GM18508 (cell line): ENCODE results near the gene DNAL4.
"Not testable (repeated sequence)": the region's sequence is repeated elsewhere in the genome, so short reads cannot be mapped to it uniquely, and the experiment has no call there.

Source experiments
- ATAC-seq: cut with Tn5 transposase; IDR thresholded peaks from one replicate; pipeline ENCODE4 v1.9.1; 2021; ENCODE audit warnings: moderate number of reproducible peaks; ENCODE audit not compliant: insufficient read depth, unreplicated experiment

DNAL4 gene

DNA sequence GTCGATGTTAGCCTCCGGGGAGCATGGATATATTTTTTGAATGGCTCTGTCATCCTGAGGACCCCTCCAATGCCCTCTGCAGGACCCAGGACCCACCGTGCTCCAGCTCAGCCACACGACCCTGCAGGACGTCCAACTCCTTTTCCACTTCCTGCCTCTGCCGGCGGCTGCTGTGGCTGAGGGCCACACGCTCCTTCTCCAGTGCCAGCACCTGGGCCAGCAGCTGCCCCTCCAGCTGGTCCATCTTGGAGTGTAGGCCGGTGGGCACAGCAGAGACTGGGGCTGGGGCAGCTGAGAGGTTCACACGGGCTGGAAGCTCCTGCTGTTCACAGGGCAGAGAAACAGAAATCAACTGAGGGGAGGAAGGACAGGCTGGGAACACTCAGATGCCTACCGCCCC is 34.2 kb upstream of the DNAL4 start:
- no peak for ATAC-seq

DNA sequence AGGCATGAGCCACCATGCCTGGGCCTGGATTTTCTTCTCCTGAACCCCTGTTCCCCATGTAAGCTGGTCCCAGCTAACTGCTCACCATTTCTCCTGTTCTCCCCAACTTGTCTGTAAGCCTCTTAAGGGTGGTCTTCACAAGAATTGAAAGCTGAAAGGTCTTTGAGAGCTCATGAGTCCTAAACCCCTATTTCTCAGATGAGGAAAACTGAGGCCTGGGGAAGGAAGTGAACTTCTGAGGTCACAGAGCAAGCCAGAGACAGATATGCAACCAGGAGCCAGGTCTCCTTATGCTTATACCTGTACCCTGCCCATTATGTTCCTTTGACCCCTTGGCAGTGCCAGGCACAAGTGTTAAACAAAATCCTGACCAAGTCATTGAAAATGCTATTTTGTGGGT is 33.6 kb upstream of the DNAL4 start:
- no peak for ATAC-seq

DNA sequence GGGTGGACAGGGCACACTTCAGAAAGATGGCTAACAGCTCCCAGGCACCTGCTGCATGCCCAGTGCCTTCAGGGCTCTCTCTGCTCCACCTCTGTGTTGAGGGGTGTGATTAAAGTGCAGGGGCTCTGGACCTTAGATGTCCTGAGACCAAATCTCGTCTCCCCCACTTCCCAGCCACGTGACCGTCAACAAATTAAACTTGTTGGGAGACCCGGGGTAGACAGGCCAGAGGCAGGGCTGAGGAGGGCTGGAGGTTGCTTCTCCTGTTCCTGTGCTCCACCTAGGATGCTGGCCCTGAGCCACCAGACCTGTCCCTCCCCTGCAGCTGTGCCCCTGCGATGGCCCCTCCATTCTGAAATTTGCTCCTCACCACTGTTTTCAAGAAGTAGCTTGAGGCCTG is 32.9 kb upstream of the DNAL4 start:
- no peak for ATAC-seq

DNA sequence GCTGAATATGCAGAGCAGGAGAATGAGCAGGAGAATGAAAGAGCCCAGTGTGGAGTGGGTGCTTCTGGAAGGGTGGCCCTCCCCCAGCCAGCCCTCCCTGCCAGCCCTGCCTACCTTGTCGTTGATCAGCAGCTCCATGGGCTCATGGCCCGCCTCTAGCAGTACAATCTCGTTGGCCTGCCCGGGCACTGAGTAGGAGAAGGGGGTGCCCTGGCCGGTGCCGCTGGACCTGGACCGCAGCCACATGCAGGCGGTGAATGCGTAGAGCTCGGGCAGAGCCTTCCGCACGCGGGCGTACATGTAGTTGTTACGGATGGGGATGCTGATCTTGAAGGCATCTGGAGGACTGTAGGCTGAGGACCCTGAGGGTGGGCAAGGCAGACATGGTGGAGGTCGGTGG is 32.4 kb upstream of the DNAL4 start:
- no peak for ATAC-seq

DNA sequence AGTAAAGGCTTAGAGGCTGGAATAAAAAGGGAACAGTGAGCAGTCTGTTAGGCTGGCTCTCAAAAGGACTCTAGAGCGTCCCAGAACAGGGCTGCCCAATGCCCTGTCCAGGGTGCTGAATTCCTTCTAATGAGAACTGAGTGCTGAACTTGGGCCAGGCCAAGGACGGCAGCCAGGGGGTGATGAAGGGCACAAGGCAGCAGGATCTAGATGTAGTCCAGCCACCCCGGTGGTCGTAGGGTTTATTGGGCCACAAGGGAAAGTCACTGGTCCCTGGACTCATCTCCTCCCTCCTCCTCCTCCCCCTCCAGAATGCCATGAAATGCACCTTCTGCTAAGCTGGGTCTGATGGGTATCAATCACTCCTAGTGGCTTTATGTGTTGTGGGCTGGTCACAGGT is 30.6 kb upstream of the DNAL4 start:
- no peak for ATAC-seq

DNA sequence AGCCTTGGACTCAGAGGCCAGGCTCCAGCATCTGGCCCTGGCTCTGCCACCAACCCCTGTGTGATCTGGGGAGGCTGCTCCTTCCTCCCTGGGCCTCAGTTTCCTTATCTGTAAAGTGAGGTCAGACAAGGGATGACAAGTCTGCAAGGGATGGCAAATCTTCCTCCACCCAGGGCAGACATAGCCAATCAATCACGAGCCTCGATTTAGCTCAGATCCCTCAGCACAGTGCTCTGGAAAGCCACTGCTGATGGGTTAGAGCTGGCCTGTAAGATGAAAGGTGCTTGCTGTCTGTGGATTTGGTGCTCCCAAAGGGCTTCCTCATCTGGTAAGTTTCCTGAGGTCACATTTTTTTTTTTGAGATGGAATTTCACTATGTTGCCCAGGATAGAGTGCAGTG is 29.7 kb upstream of the DNAL4 start:
- ATAC-seq: no peak

DNA sequence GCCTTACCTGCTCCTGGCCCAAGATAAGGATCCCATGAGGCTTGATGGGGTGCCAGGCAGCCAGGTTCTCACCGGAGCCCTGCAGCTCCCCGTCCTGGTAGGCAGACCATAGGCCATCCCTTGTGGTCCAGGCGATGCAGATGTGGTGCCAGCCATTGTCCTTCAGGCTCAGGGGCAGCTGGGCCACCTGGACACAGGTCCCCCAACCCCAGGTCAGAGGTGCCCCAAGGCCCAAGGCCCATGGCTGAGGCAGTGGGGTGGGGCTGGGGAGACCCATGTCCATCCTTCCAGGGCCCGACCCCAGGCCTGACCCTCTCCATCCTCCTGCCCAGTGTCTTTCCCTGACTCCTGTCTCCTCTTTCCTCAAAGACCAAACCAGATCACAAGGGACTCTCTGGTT is 29.1 kb upstream of the DNAL4 start:
- no peak for ATAC-seq

DNA sequence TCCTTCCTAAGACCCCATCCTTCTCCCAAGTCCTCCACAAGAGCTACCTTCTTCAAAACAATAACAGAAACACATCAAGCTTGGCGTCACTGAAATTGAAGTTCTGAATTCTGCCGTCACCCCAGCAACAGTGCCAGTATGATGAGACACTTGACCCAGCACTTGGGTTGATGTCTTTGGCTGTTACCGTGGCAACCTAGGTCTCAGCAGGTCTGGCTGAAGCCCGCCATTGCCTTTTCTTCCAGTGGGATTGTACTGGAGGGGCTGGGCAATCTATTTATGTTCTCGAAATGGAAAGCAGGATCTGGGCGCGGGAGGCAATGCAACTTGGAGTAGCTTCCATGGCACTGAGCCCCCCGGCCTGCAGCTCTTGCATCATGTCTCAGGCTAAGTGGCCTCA is 26.1 kb upstream of the DNAL4 start:
- ATAC-seq: no peak

DNA sequence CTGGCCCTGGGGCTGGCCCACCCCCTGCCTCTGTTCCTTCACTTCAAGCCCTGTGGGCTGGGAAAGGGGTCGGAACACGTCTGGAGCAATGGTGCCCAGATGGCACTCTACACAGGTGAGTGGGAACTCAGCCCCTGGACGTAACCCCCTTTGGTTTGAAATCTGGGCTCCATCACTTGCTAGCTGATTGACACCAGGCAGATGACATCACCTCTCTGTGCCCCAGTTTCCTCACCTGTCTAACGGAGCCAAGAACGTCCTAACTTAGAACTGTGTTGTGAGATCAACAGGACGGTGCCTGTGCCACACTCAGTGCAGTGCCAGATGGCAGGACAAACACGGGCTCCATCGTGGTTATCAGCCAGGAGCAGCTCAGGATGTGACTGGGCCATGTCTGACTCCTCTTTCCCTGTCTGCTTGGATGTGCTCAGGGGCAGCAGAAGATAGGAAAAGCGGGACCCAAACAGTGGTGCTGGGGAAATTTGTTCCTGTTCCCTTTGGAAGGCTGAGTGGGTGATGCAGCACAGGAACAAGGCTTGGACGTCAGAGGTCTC is 25.5 kb upstream of the DNAL4 start:
- ATAC-seq: no peak

DNA sequence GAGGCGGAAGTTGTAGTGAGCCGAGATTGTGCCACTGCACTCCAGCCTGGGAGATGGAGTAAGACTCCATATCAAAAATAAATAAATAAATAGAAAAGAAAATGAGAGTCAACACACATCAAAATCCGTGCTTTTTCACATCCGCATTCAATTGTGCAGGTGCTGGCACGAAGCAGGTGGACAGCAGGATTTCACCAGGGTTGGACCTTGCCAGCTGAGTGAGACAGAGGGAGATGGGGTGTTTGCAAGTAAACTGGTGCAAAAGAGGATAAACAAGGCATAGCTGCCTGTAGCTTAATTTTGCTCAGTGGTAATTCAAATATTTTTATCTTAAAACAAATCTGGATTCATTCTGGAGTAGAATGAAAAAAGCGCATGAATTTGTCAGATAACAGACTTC is 23.3 kb upstream of the DNAL4 start:
- no peak for ATAC-seq

DNA sequence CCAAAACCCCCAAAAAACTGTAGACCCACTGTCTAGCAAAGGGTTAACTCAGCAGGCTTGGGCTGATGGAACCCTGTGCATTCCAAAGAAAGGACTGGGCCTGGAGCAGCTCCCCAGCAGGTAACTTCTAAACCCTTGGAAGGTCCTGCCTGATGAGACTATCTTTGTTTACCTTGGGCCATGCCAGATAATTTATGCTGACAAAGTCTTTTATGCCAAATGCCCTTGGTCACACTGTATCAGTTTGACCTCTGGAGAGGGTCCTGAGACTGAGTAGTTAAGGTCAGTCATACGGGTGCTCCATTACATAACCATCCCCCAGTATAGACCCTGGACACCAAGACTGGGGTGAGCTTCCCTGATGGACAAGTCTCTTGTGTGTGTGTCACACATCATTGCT is 21.9 kb upstream of the DNAL4 start:
- no peak for ATAC-seq

DNA sequence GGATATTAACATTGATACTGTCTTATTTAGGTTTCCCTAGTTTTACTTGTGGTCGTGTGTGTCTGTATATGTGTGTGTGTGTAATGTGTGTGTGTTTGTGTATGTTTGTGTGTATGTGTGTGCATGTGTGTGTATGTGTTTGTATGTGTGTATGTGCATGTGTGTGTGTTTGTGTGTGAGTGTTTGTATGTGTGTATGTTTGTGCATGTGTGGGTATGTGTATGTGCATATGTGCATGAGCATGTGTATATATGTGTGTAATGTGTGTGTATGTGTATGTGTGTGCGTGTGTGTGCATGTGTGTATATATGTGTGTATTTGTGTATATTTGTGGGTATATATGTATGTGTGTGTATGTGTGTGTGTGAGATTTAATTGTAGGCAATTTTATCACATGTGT is 17.3 kb upstream of the DNAL4 start:
- ATAC-seq: no peak

DNA sequence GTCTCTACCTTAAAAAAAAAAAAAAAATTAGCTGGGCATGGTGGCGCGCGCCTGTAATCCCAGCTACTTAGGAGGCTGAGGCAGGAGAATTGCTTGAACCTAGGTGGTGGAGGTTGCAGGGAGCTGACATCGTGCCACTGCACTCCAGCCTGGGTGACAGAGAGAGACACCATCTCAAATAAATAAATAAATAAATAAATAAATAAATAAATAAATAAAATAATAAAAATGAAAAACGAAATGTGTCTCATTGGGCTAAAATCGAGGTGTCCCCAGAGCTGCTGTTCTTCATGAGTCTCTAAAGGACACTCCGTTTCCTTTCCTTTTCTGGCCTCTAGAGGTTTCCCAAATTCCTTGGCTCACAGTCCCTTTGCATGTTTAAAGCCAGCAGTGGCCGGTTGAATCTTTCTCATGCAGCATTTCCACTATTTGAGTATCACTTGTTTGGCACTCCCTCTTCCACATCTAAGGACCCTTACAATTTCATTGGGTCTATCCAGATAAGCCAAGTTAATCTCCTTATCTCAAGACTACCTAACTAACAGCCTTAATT is 11.2 kb upstream of the DNAL4 start:
- ATAC-seq: not testable (repeated sequence)

DNA sequence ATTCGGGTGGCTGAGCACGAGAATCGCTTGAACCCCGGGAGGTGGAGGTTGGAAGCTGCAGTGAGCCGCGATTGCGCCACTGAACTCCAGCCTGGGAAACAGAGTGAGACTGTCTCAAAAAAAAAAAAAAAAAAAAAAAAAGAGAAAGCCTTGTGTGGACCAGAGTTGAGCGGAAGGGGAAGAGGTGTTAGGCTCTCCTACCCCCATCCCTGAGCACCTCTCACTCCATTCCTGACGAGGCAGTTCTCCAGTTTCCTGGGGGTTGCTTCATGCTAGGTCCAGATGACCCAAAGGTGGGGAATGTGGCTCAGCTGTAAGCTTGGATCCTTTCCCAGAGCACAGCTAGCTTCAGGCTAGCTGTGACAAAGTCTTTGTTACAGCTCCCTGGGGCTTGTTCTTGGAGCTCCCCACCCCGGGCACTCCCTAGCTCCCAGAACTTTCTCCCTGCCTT is 8.8 kb upstream of the DNAL4 start:
- ATAC-seq: no peak

DNA sequence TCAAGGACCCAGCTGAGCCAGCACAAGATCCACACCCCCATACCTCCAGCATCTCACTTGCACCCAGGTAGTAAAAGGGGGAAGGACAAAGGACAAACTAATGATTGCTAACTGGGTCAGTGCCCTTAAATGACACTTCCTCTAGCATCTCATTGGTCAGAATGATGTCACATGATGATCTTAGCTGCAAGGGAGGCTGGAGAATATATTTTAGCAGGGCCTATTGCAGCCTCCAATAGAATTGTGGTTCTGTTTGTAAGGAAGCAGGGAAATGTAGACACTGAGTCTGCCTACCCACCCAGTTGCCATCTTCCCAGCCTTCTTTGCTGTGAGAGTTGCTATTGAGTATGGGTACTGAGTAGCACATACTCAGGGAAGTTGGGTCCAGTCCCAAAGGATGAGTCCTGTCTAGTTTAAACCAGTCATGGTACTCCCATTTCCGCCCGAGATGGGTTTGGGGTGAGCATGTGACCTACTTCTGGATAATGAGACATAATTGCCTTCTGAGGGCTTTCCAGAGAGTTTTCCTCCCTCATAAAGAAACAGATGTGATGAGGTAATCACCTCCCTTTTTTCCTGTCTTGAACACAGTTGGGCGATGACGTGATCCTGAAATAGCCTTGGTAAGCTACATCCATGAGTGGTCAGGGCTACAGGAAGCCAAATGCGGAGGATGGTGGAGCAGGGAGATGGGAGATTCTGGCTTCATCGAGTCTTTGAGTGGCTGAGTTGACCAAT is 5.5 kb upstream of the DNAL4 start:
- no peak for ATAC-seq

DNA sequence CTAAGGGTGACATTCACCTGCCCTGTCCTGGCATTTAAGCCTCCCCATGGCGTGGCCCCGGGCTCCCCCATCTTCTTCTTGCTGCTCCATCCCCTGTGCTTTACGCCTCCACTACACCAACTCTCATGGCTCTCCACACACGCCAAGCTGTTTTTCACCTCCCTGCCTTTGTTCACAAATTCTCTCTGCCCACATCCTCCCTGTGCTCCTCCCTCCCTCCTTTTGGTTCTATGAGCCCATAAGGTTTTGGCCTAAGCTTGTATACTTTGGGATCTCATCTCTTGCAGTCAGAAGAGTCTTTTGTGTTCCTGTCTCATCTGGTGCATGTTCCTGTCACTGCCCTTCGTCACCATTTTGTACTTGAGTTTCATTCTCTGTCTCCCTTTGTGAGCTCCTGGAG is 4.6 kb upstream of the DNAL4 start:
- ATAC-seq: no peak

DNA sequence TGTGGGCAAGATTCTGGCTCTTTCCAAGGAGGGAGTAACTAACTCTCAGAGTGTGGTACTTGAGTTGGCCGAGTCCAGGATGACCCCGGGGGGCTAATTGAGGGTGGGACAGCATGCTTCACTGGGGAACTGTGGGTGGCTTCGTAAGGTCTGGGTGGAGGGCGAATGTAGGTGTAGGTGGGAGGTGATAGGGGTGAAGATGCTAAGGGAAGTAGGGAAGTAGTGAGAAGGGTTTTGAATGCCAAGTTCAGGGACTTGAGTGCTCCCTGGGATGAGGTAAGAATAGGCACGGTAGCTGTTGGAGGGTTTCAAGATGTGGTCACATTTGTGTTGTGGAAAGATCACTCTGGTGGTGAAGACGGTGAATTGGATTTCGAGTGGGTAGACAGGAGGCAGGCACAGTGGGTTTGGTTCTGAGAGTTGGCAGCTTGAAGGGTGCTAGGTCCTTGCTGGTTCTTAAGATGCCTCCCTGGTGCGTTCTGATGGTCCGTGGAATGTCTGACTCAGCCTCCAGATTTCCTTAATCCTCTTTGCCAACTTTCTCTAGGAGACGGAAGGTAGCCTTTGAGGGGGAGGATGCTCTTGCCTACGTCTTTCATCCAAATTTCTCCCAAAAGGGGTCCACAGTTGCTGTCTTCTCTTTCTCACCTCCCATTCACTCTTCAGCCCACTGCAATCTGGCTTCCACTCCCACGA is 2.5 kb upstream of the DNAL4 start:
- no peak for ATAC-seq

DNA sequence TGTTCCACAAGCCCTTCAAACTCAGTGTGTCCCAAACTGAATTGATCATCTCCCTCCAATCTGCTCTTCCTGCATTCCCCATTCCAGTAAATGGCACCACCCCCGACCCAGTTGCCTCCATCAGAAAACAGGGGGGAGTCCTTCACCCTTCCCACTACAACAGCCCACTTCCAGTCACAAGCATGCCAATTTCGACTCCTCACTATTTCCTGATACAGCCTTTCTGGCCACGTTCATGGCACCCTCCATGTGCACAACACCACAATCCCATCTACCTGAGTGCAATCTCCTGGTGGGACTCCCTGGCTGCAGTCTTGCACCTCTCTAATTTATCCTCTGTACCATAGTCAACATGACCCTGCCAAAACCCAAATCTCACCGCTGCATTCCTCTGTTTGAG is 1.6 kb upstream of the DNAL4 start:
- no peak for ATAC-seq

DNA sequence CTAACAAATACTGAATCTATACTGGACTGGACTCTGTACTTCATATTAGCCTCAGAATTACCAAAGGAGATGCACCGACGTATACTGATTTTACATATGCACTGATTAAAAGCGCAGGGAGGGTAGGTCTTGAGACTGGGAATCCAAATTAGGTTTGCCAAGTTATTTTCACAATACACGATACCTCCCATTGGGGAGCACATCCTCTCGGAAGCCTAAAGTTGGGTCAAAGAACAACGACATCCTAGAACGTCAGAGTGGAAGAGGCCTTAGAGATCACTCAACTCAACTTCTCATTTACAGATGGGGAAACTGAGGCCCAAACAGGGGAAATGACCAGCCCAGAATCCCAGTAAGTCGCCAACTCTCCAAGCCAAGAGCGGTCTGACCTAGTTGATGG is 626 bp downstream of the DNAL4 start:
- ATAC-seq: no peak

DNA sequence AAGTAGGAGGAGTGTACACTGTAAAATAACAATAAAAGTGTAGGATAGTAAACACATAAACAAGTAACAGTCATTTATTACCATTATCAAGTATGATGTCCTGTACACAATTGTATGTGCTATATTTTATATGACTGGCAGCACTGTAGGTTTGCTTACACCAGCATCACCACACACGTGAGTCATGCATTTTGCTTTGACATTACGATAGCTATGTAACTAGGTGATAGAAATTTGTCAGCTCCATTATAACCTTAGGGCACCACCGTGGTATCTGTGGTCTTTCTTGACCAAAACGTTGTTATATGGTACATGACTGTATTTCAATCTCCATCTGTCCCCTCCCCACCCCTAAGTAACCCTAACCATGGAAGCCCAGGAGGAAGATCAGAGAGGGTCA is 1.1 kb downstream of the DNAL4 start:
- no peak for ATAC-seq

DNA sequence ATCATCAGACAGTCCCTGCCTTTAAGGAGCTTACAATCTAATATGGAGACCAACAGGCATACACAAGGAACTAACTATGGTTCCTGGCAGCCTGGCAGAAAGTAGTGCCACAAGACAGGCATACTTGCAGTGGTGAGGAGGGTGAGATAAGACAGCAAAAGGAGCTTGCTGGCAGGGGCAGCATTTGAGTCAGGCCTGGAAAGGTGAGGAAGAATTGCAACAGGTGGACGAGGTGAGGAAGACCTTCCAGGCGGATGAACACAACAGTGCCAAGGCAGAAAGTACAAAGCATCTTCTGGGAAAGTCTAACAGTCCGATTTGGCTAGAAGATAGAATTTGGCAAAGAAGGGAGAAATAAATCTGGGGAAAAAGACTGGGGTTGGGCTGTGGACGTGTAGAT is 4.3 kb downstream of the DNAL4 start:
- no peak for ATAC-seq

DNA sequence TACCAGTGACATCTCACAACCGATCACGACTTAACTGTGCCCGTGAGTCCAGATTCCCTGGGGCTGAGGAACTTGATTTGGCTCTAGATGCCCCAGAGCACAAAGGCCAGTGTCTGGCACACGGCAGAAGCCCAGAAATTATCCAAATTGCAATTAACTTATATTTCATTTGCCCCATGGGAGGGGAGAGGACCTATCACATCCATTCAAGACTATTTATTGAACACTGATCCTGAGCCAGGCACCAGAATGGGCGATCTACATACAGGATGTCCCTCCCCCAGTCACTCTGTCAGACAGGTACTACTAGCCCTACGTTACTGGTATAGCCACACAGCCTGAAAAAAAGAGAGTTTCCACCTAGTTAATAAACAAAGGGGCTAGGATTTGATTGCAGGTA is 5.1 kb downstream of the DNAL4 start:
- ATAC-seq: no peak
